HEK293 (cell line): Measurements from ENCODE around the gene LRP1B.

Experiments used
- CTCF ChIA-PET: fragments of 350-600 bp; formaldehyde crosslinking; extraction: SDS; loops from one replicate; lab custom pipeline; 2021; ENCODE audit warnings: antibody characterized with exemption; lab: Yijun Ruan, JAX
- POLR2A ChIA-PET: fragments of 300-600 bp; formaldehyde crosslinking; extraction: SDS; loops from one replicate; lab custom pipeline; 2020; ENCODE audit warnings: antibody characterized with exemption, inconsistent platforms; lab: Yijun Ruan, JAX
- H3K27ac ChIP-seq: fragments of 200-500 bp; sonication (Bioruptor generic); 2 replicates; pipeline ENCODE4 v1.5.1; 2014; ENCODE audit warnings: low read depth, low read length, control low read depth, inconsistent platforms; ENCODE audit errors: extremely low read depth
- H3K36me3 ChIP-seq, 2 experiments: fragments of 200-500 bp in 1 of 2; sonication (Bioruptor generic) in 1 of 2; 1 replicate in 1 of 2; 2 replicates in 1 of 2; pipeline ENCODE4 v1.5.1; 2014 to 2017; ENCODE audit warnings: inconsistent platforms in 2 of 2, low read length in 2 of 2; ENCODE audit not compliant: control insufficient read depth in 2 of 2, insufficient read depth in 1 of 2
- H3K4me1 ChIP-seq: fragments of 200-500 bp; sonication (Bioruptor generic); 2 replicates; pipeline ENCODE4 v1.5.1; 2014; ENCODE audit warnings: mild to moderate bottlenecking, low read length, inconsistent platforms; ENCODE audit not compliant: control insufficient read depth, insufficient read depth
- H3K4me3 ChIP-seq: 2 replicates; pipeline ENCODE4 v1.5.1; 2011; ENCODE audit warnings: low read depth, mild to moderate bottlenecking, control low read depth, low read length, moderate library complexity
- H3K9me3 ChIP-seq: fragments of 200-500 bp; sonication (Bioruptor generic); 2 replicates; pipeline ENCODE4 v1.5.1; 2014; ENCODE audit warnings: low read depth, low read length, inconsistent platforms; ENCODE audit not compliant: control insufficient read depth, insufficient read depth
- FEZF1 ChIP-seq: fragments of 450-650 bp; formaldehyde crosslinking; IDR thresholded peaks from 2 replicates; pipeline ENCODE4 v1.5.1; 2016; ENCODE audit warnings: missing biosample characterization, missing genetic modification characterization
- MEIS1 ChIP-seq: sonication (generic); formaldehyde crosslinking; IDR thresholded peaks from 2 replicates; pipeline ENCODE4 v1.8.1; 2022; ENCODE audit warnings: missing genetic modification reagents, mild to moderate bottlenecking, borderline replicate concordance
- YY1 ChIP-seq: fragments of 450-650 bp; formaldehyde crosslinking; IDR thresholded peaks from 2 replicates; pipeline ENCODE4 v1.5.1; 2018; ENCODE audit warnings: missing biosample characterization, missing genetic modification characterization
- ZNF112 ChIP-seq: fragments of 450-650 bp; formaldehyde crosslinking; IDR thresholded peaks from 2 replicates; pipeline ENCODE4 v1.5.0; 2017; ENCODE audit warnings: missing biosample characterization, missing genetic modification characterization
- ZNF146 ChIP-seq: fragments of 450-650 bp; formaldehyde crosslinking; IDR thresholded peaks from 2 replicates; pipeline ENCODE4 v1.5.1; 2016; ENCODE audit warnings: missing biosample characterization, missing genetic modification characterization
- ZNF239 ChIP-seq: fragments of 450-650 bp; formaldehyde crosslinking; IDR thresholded peaks from 2 replicates; pipeline ENCODE4 v1.5.1; 2016; ENCODE audit warnings: missing biosample characterization, missing genetic modification characterization
- ZNF24 ChIP-seq: fragments of 450-650 bp; formaldehyde crosslinking; IDR thresholded peaks from 2 replicates; pipeline ENCODE4 v1.5.1; 2016; ENCODE audit warnings: missing biosample characterization, missing genetic modification characterization
- ZNF302 ChIP-seq: fragments of 450-650 bp; formaldehyde crosslinking; IDR thresholded peaks from 2 replicates; pipeline ENCODE4 v1.5.1; 2016; ENCODE audit warnings: missing biosample characterization, missing genetic modification characterization, low read depth
- ZNF366 ChIP-seq: fragments of 450-650 bp; formaldehyde crosslinking; conservative IDR thresholded peaks from 2 replicates; pipeline ENCODE4 v1.5.1; 2016; ENCODE audit warnings: missing biosample characterization, missing genetic modification characterization
- ZNF555 ChIP-seq: fragments of 450-650 bp; formaldehyde crosslinking; conservative IDR thresholded peaks from 2 replicates; pipeline ENCODE4 v1.5.1; 2017; ENCODE audit warnings: missing biosample characterization, mild to moderate bottlenecking, missing genetic modification characterization, inconsistent platforms
- ZNF629 ChIP-seq: fragments of 450-650 bp; formaldehyde crosslinking; IDR thresholded peaks from 2 replicates; pipeline ENCODE4 v1.5.1; 2017; ENCODE audit warnings: missing biosample characterization, missing genetic modification characterization
- ZSCAN16 ChIP-seq: fragments of 450-650 bp; formaldehyde crosslinking; IDR thresholded peaks from 2 replicates; pipeline ENCODE4 v1.5.1; 2016; ENCODE audit warnings: missing biosample characterization, missing genetic modification characterization
- ZXDB ChIP-seq: fragments of 450-650 bp; formaldehyde crosslinking; IDR thresholded peaks from 2 replicates; pipeline ENCODE4 v1.5.1; 2016; ENCODE audit warnings: missing biosample characterization, missing genetic modification characterization
- TF ChIP-seq, protein P1 (sequence below): fragments of 450-650 bp; formaldehyde crosslinking; IDR thresholded peaks from 2 replicates; pipeline ENCODE4 v1.5.1; 2016; ENCODE audit warnings: missing biosample characterization, missing genetic modification characterization
- TF ChIP-seq, protein P2 (sequence below): fragments of 450-650 bp; formaldehyde crosslinking; IDR thresholded peaks from 2 replicates; pipeline ENCODE4 v1.5.1; 2017; ENCODE audit warnings: missing biosample characterization, missing genetic modification characterization
- TF ChIP-seq, protein P3 (sequence below): fragments of 450-650 bp; IDR thresholded peaks from 2 replicates; pipeline ENCODE4 v1.5.1; 2018; ENCODE audit warnings: missing biosample characterization, missing genetic modification characterization
- TF ChIP-seq, protein P4 (sequence below): fragments of 450-650 bp; formaldehyde crosslinking; IDR thresholded peaks from 2 replicates; pipeline ENCODE4 v1.5.1; 2016; ENCODE audit warnings: missing biosample characterization, missing genetic modification characterization

The LRP1B gene

DNA sequence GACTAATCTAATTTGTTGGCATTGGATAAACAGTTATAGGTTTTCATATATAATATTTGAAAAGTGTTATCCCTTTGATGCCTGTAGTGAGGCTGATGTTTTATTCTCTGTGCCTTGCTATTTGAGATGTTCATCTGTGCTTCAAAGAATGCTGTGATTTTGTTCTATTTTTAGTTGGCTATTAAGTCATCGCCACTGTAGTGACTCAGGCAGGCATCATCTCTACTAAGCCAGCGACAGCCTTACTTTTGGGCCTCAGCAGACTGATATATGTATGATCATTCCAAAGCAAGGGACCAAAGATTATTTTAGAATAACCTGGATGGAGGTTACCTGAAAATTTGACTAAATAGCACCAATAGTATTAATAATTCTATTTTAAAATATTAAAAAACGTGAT, 1676.1 kb downstream of the LRP1B start:
- no peaks in the 10 kb centered on the region for H3K9me3 ChIP-seq
- peaks cover 9% of the 10 kb centered on the region for H3K4me1 ChIP-seq
- no peak overlapping the region for H3K27ac ChIP-seq
- CTCF ChIA-PET, result no interaction called here
- H3K4me3 ChIP-seq, result no peak overlapping the region
- POLR2A ChIA-PET, result no interaction called here
- H3K36me3 ChIP-seq, result no peaks in the 10 kb centered on the region
- TF ChIP-seq ZNF629 (tag by site-specific recombination) (no peak), FEZF1 (tag by site-specific recombination) (no peak), ZNF146 (tag by site-specific recombination) (no peak), ZNF112 (tag by site-specific recombination) (no peak), ZNF24 (tag by site-specific recombination) (no peak), ZNF302 (tag by site-specific recombination) (no peak), ZNF555 (tag by site-specific recombination) (no peak), ZXDB (tag by site-specific recombination) (no peak), ZNF239 (tag by site-specific recombination) (no peak), YY1 (tag by site-specific recombination) (no peak), MEIS1 (CRISPR knock-in tag) (no peak), ZSCAN16 (no peak), ZNF366 (no peak)
- TF ChIP-seq, protein P1, sequence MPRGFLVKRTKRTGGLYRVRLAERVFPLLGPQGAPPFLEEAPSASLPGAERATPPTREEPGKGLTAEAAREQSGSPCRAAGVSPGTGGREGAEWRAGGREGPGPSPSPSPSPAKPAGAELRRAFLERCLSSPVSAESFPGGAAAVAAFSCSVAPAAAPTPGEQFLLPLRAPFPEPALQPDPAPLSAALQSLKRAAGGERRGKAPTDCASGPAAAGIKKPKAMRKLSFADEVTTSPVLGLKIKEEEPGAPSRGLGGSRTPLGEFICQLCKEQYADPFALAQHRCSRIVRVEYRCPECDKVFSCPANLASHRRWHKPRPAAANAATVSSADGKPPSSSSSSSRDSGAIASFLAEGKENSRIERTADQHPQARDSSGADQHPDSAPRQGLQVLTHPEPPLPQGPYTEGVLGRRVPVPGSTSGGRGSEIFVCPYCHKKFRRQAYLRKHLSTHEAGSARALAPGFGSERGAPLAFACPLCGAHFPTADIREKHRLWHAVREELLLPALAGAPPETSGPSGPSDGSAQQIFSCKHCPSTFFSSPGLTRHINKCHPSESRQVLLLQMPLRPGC, result no peak
- TF ChIP-seq, protein P2, sequence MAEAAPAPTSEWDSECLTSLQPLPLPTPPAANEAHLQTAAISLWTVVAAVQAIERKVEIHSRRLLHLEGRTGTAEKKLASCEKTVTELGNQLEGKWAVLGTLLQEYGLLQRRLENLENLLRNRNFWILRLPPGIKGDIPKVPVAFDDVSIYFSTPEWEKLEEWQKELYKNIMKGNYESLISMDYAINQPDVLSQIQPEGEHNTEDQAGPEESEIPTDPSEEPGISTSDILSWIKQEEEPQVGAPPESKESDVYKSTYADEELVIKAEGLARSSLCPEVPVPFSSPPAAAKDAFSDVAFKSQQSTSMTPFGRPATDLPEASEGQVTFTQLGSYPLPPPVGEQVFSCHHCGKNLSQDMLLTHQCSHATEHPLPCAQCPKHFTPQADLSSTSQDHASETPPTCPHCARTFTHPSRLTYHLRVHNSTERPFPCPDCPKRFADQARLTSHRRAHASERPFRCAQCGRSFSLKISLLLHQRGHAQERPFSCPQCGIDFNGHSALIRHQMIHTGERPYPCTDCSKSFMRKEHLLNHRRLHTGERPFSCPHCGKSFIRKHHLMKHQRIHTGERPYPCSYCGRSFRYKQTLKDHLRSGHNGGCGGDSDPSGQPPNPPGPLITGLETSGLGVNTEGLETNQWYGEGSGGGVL (tag by site-specific recombination), result no peak
- TF ChIP-seq, protein P3, sequence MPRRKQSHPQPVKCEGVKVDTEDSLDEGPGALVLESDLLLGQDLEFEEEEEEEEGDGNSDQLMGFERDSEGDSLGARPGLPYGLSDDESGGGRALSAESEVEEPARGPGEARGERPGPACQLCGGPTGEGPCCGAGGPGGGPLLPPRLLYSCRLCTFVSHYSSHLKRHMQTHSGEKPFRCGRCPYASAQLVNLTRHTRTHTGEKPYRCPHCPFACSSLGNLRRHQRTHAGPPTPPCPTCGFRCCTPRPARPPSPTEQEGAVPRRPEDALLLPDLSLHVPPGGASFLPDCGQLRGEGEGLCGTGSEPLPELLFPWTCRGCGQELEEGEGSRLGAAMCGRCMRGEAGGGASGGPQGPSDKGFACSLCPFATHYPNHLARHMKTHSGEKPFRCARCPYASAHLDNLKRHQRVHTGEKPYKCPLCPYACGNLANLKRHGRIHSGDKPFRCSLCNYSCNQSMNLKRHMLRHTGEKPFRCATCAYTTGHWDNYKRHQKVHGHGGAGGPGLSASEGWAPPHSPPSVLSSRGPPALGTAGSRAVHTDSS (tag by site-specific recombination), result no peak

DNA sequence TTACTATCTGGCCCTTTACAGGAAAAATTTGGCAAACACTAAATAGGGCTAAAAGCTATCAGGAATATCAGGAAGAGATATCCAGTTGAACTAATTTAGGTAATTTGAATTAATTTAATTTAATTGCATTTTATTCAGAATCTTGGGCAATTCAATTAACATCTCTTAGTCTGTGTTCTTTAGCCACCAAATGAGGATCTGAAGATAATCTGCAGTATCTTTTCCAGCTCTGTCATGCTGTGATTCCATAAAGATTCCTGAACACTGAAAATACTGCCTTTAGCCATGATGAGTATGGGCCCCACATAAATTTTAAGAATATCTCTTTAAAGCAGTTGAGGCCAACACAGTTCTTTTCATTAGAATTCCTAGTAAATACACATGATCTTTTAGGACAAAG, 1679.5 kb downstream of the LRP1B start:
- Histone ChIP-seq H3K36me3 (no peaks in the 10 kb centered on the region), H3K4me3 (no peak overlapping the region), H3K4me1 (peaks cover under 1% of the 10 kb centered on the region; the same call in 1 of the 2 replicates), H3K27ac (no peak overlapping the region), H3K9me3 (no peaks in the 10 kb centered on the region)
- CTCF ChIA-PET, result interaction anchor here (0.7 kb wide), 1 partner anchor 1551 kb away, joined by 5 read pairs; no protein-coding TSS in a partner anchor
- TF ChIP-seq, protein P4, sequence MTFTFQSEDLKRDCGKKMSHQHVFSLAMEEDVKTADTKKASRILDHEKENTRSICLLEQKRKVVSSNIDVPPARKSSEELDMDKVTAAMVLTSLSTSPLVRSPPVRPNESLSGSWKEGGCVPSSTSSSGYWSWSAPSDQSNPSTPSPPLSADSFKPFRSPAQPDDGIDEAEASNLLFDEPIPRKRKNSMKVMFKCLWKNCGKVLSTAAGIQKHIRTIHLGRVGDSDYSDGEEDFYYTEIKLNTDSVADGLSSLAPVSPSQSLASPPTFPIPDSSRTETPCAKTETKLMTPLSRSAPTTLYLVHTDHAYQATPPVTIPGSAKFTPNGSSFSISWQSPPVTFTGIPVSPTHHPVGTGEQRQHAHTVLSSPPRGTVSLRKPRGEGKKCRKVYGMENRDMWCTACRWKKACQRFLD (tag by site-specific recombination), result no peak
- TF ChIP-seq, protein P2 (tag by site-specific recombination), result no peak
- POLR2A ChIA-PET, result no interaction called here
